ENCODE results near the gene PTGER1.

GRCh38 chr19:14432791-14433553 is 42.2 kb downstream of the PTGER1 start, which contains the start of gene PKN1:
- TF ChIP-seq CTCF (conservative IDR thresholded peaks at IDR 0.05; ENCODE audit: low read depth, low read length) (no peak), USF2 (IDR thresholded peaks at IDR 0.05; ENCODE audit: low read depth, low read length) (peak; percentile 81), MAFK (IDR thresholded peaks at IDR 0.05; ENCODE audit: low read depth, low read length) (no peak), FOS (IDR thresholded peaks at IDR 0.05; ENCODE audit: low read depth, low read length) (no peak)
